Stimulated activated naive B cell treated with anti-CD40 and anti-IgM and Interleukin-4, amounts not matched to agents 10 μg/mL and 1 μg/mL and 100 μg/mL, for 72 hours (primary cell): ENCODE measurements around the gene NUP210L.

Experiments used
- ATAC-seq, 2 donors: fragments of 150-1000 bp; cut with Tn5 transposase; replicated peaks; 2 replicates each; pipeline ENCODE4 v1.10.0; 2021; ENCODE audit warnings: moderate library complexity in 1 of 2
- DNase-seq: peaks from one replicate; pipeline ENCODE4 v3.0.0; 2021
- H3K27ac Mint-ChIP-seq: one replicate; pipeline ENCODE4 v1.8.0; 2022; ENCODE audit warnings: mild to moderate bottlenecking, mixed read lengths
- H3K27me3 Mint-ChIP-seq, 2 donors: one replicate each; pipeline ENCODE4 v1.8.0; 2022; ENCODE audit warnings: mixed read lengths in 2 of 2
- H3K36me3 Mint-ChIP-seq, 2 donors: one replicate each; pipeline ENCODE4 v1.8.0; 2022; ENCODE audit warnings: mixed read lengths in 2 of 2, mild to moderate bottlenecking in 1 of 2
- H3K4me1 Mint-ChIP-seq, 2 donors: one replicate each; pipeline ENCODE4 v1.8.0; 2022; ENCODE audit warnings: mixed read lengths in 2 of 2, mild to moderate bottlenecking in 1 of 2
- H3K4me3 Mint-ChIP-seq, 2 donors: one replicate each; pipeline ENCODE4 v1.8.0; 2022; ENCODE audit warnings: mild to moderate bottlenecking in 2 of 2, mixed read lengths in 2 of 2, moderate library complexity in 1 of 2
- H3K9me3 Mint-ChIP-seq, 2 donors: one replicate each; pipeline ENCODE4 v1.8.0; 2022; ENCODE audit warnings: mixed read lengths in 2 of 2, mild to moderate bottlenecking in 1 of 2

NUP210L gene

GRCh38 chr1:153968000-153968363, 186.9 kb downstream of the NUP210L start:
- Mint-ChIP-seq H3K4me1 (peaks cover 29 to 48% of the 10 kb centered on the region in 2 donors), H3K27ac (peak overlapping the region; percentile 99), H3K27me3 (no peaks in the 10 kb centered on the region)

GRCh38 chr1:153967107-153967999, 187.5 kb downstream of the NUP210L start, which contains the start of gene CREB3L4:
Gene CREB3L4, plus strand, starts transcription at chr1:153967902. Its CDS starts 624 bp downstream, at chr1:153968526.
- Mint-ChIP-seq H3K9me3 (no peaks in the 10 kb centered on the region), H3K36me3 (peaks cover 7 to 21% of the 10 kb centered on the region in 2 donors), H3K27me3 (no peaks in the 10 kb centered on the region), H3K4me1 (peaks cover 31 to 49% of the 10 kb centered on the region in 2 donors), H3K4me3 (peak within 1 kb of the TSS; percentile 95 to 98), H3K27ac (peak within 1 kb of the TSS; percentile 99)
- ATAC-seq (peak; percentile 86 to 87), DNase-seq (peak; percentile 86)

More at GRCh38 chr1:153968000-153968363, 186.9 kb downstream of the NUP210L start:
- peak overlapping the region; percentile 95 to 98 for H3K4me3 Mint-ChIP-seq
- no peaks in the 10 kb centered on the region for H3K9me3 Mint-ChIP-seq
- H3K36me3 Mint-ChIP-seq = peaks cover 8 to 19% of the 10 kb centered on the region in 2 donors
- DNase-seq (no peak), ATAC-seq (no peak)

GRCh38 chr1:153963850-153964331, 191.0 kb downstream of the NUP210L start:
- H3K4me1 Mint-ChIP-seq = peaks cover 50 to 71% of the 10 kb centered on the region in 2 donors
- ATAC-seq = peak; percentile 2 to 8

GRCh38 chr1:153963030-153963849, 191.6 kb downstream of the NUP210L start, which contains the start of gene SLC39A1:
Gene SLC39A1, minus strand, starts transcription at chr1:153963537. Its CDS starts 822 bp downstream, at chr1:153962715.
- H3K27ac Mint-ChIP-seq = peak within 1 kb of the TSS; percentile 91
- H3K4me1 Mint-ChIP-seq = peaks cover 48 to 70% of the 10 kb centered on the region in 2 donors
- peaks cover 20 to 52% of the 10 kb centered on the region in 2 donors for H3K36me3 Mint-ChIP-seq

More at GRCh38 chr1:153963850-153964331, 191.0 kb downstream of the NUP210L start:
- no peaks in the 10 kb centered on the region for H3K27me3 Mint-ChIP-seq
- H3K9me3 Mint-ChIP-seq = no peaks in the 10 kb centered on the region
- peak overlapping the region; percentile 91 for H3K27ac Mint-ChIP-seq
- DNase-seq = no peak
- H3K4me3 Mint-ChIP-seq = peak overlapping the region; percentile 85 to 90
- peaks cover 16 to 46% of the 10 kb centered on the region in 2 donors for H3K36me3 Mint-ChIP-seq

GRCh38 chr1:153962088-153963029, 192.5 kb downstream of the NUP210L start:
- DNase-seq = no peak
- peak overlapping the region; percentile 85 to 90 for H3K4me3 Mint-ChIP-seq

More at GRCh38 chr1:153963030-153963849, 191.6 kb downstream of the NUP210L start, which contains the start of gene SLC39A1:
- peak; percentile 46 to 56 for ATAC-seq
- no peaks in the 10 kb centered on the region for H3K27me3 Mint-ChIP-seq
- no peaks in the 10 kb centered on the region for H3K9me3 Mint-ChIP-seq
- peak within 1 kb of the TSS; percentile 85 to 90 for H3K4me3 Mint-ChIP-seq
- DNase-seq = peak; percentile 90

GRCh38 chr1:153961421-153961820, 193.5 kb downstream of the NUP210L start:
- Mint-ChIP-seq H3K27me3 (no peaks in the 10 kb centered on the region), H3K4me1 (peaks cover 47 to 71% of the 10 kb centered on the region in 2 donors), H3K27ac (peak overlapping the region; percentile 91), H3K36me3 (peaks cover 29 to 69% of the 10 kb centered on the region in 2 donors), H3K9me3 (no peaks in the 10 kb centered on the region), H3K4me3 (peak overlapping the region; percentile 85 to 90)
- DNase-seq = no peak
- ATAC-seq = no peak

More at GRCh38 chr1:153962088-153963029, 192.5 kb downstream of the NUP210L start:
- Mint-ChIP-seq H3K27ac (peak overlapping the region; percentile 91), H3K36me3 (peaks cover 27 to 61% of the 10 kb centered on the region in 2 donors), H3K4me1 (peaks cover 42 to 69% of the 10 kb centered on the region in 2 donors), H3K9me3 (no peaks in the 10 kb centered on the region), H3K27me3 (no peaks in the 10 kb centered on the region)
- ATAC-seq = no peak

- no peak for DNase-seq
- Mint-ChIP-seq H3K4me3 (no peak overlapping the region), H3K27ac (peak overlapping the region; percentile 3), H3K4me1 (peaks cover 47 to 72% of the 10 kb centered on the region in 2 donors), H3K36me3 (peaks cover 26 to 62% of the 10 kb centered on the region in 2 donors), H3K9me3 (no peaks in the 10 kb centered on the region), H3K27me3 (no peaks in the 10 kb centered on the region)
- ATAC-seq = no peak
Measured at GRCh38 chr1:153960206-153960605, 194.7 kb downstream of the NUP210L start.

GRCh38 chr1:153959454-153959853, 195.4 kb downstream of the NUP210L start:
- peak overlapping the region; percentile 27 for H3K27ac Mint-ChIP-seq
- DNase-seq (no peak), ATAC-seq (no peak)
- no peaks in the 10 kb centered on the region for H3K9me3 Mint-ChIP-seq
- no peaks in the 10 kb centered on the region for H3K27me3 Mint-ChIP-seq
- peaks cover 27 to 65% of the 10 kb centered on the region in 2 donors for H3K36me3 Mint-ChIP-seq
- peak overlapping the region in 1 of 2 donors; percentile 34 for H3K4me3 Mint-ChIP-seq
- peaks cover 50 to 71% of the 10 kb centered on the region in 2 donors for H3K4me1 Mint-ChIP-seq

- H3K36me3 Mint-ChIP-seq = peaks cover 33 to 70% of the 10 kb centered on the region in 2 donors
- no peaks in the 10 kb centered on the region for H3K9me3 Mint-ChIP-seq
- peak overlapping the region; percentile 96 to 97 for H3K4me3 Mint-ChIP-seq
- no peak for DNase-seq
- no peaks in the 10 kb centered on the region for H3K27me3 Mint-ChIP-seq
- no peak for ATAC-seq
- peak overlapping the region; percentile 27 for H3K27ac Mint-ChIP-seq
- H3K4me1 Mint-ChIP-seq = peaks cover 56 to 72% of the 10 kb centered on the region in 2 donors
Measured at GRCh38 chr1:153958961-153959260, 196.0 kb downstream of the NUP210L start.

- peaks cover 33 to 71% of the 10 kb centered on the region in 2 donors for H3K36me3 Mint-ChIP-seq
- H3K27me3 Mint-ChIP-seq = no peaks in the 10 kb centered on the region
- H3K27ac Mint-ChIP-seq = peak within 1 kb of the TSS; percentile 98
- peak within 1 kb of the TSS; percentile 96 to 97 for H3K4me3 Mint-ChIP-seq
- H3K4me1 Mint-ChIP-seq = peaks cover 55 to 77% of the 10 kb centered on the region in 2 donors
- no peaks in the 10 kb centered on the region for H3K9me3 Mint-ChIP-seq
- DNase-seq = peak; percentile 96
- ATAC-seq = peak; percentile 87 to 89
Measured at GRCh38 chr1:153958111-153958960, 196.5 kb downstream of the NUP210L start, which contains the start of gene CRTC2. Gene CRTC2, minus strand, starts transcription at chr1:153958612. Its CDS starts 115 bp downstream, at chr1:153958497.

- peaks cover 55 to 79% of the 10 kb centered on the region in 2 donors for H3K4me1 Mint-ChIP-seq
- no peaks in the 10 kb centered on the region for H3K9me3 Mint-ChIP-seq
- H3K27me3 Mint-ChIP-seq = no peaks in the 10 kb centered on the region
- H3K27ac Mint-ChIP-seq = peak overlapping the region; percentile 98
- peak overlapping the region; percentile 96 to 97 for H3K4me3 Mint-ChIP-seq
- H3K36me3 Mint-ChIP-seq = peaks cover 36 to 71% of the 10 kb centered on the region in 2 donors
- peak; percentile 54 for DNase-seq
- ATAC-seq = peak; percentile 54 to 55
Measured at GRCh38 chr1:153957744-153958110, 197.1 kb downstream of the NUP210L start.

GRCh38 chr1:153956997-153957715, 197.7 kb downstream of the NUP210L start:
- peak overlapping the region; percentile 96 to 97 for H3K4me3 Mint-ChIP-seq
- peak overlapping the region; percentile 98 for H3K27ac Mint-ChIP-seq
- peak in 1 of 2 donors; percentile 2 for ATAC-seq

More at GRCh38 chr1:153956997-153957715, 197.7 kb downstream of the NUP210L start:
- no peaks in the 10 kb centered on the region for H3K27me3 Mint-ChIP-seq
- H3K9me3 Mint-ChIP-seq = no peaks in the 10 kb centered on the region
- peaks cover 36 to 70% of the 10 kb centered on the region in 2 donors for H3K36me3 Mint-ChIP-seq
- DNase-seq = no peak
- H3K4me1 Mint-ChIP-seq = peaks cover 53 to 78% of the 10 kb centered on the region in 2 donors
